Esophagus muscularis mucosa (tissue), 4 donors: ENCODE results near the gene DCC. TPM values are rescaled to one million over a fixed set of nuclear protein-coding genes. Genes with fewer than 3 reads are reported as not detected.

Source experiments
- DNase-seq: peaks from one replicate; pipeline ENCODE4 v3.0.0-alpha.2; 2017; ENCODE audit errors: extremely low spot score
- H3K27ac ChIP-seq, 4 donors: fragments of 200-600 bp; sonication (generic); replicated peaks in 1 of 4; 1 replicate in 3 of 4; 2 replicates in 1 of 4; pipeline ENCODE4 v1.5.1; 2016 to 2019; ENCODE audit warnings: mild to moderate bottlenecking in 1 of 4
- H3K27me3 ChIP-seq, 4 donors: fragments of 200-600 bp; sonication (generic); one replicate each; pipeline versions ENCODE4 v1.5.1 to v1.6.0; 2016 to 2019
- H3K36me3 ChIP-seq, 4 donors: fragments of 200-600 bp; sonication (generic); one replicate each; pipeline ENCODE4 v1.5.1; 2016 to 2019
- H3K4me1 ChIP-seq, 4 donors: fragments of 200-600 bp; sonication (generic); one replicate each; pipeline ENCODE4 v1.5.1; 2016 to 2019
- H3K4me3 ChIP-seq, 4 donors: fragments of 200-600 bp; sonication (generic); 1 replicate in 2 of 4; 2 replicates in 2 of 4; pipeline ENCODE4 v1.5.1; 2016 to 2019; ENCODE audit warnings: mild to moderate bottlenecking in 4 of 4, moderate library complexity in 1 of 4
- H3K9me3 ChIP-seq, 4 donors: fragments of 200-600 bp; sonication (generic); 1 replicate in 3 of 4; 2 replicates in 1 of 4; pipeline ENCODE4 v1.5.1; 2016 to 2019
- CTCF ChIP-seq, 3 experiments: fragments of 200-600 bp in 2 of 3; fragments of 450-650 bp in 1 of 3; sonication (generic) in 2 of 3; IDR thresholded peaks; one replicate each; pipeline ENCODE4 v1.5.1; 2017 to 2019; ENCODE audit warnings: antibody characterized with exemption in 3 of 3, mild to moderate bottlenecking in 2 of 3, moderate library complexity in 1 of 3
- EP300 ChIP-seq: sonication (generic); formaldehyde crosslinking; IDR thresholded peaks from one replicate; pipeline ENCODE4 v1.6.1; 2017; ENCODE audit warnings: antibody characterized with exemption
- POLR2A ChIP-seq: fragments of 450-650 bp; IDR thresholded peaks from one replicate; pipeline ENCODE4 v1.6.1; 2017; ENCODE audit warnings: antibody characterized with exemption, moderate library complexity, mild to moderate bottlenecking, low read depth
- POLR2AphosphoS5 ChIP-seq, 2 donors: sonication (generic); formaldehyde crosslinking; IDR thresholded peaks; one replicate each; pipeline ENCODE4 v1.6.1; 2017; ENCODE audit warnings: antibody characterized with exemption in 2 of 2
- WGBS: methylation state at CpG from one replicate; pipeline ENCODE4 v1.1.5; 2018; 5-methylcytosine and 5-hydroxymethylcytosine counted together
- intact Hi-C: fragments of 100-400 bp; cut with DNase I; formaldehyde crosslinking; loops from one replicate; pipeline ENCODE4 v1.15.1; 2023
- total RNA-seq, 4 donors: library from RNA; depleted of rRNA; stranded (reverse); fragments of >200 nt; gene quantifications; one replicate each; pipeline versions ENCODE4 v1.1.0 to v1.2.1, GENCODE V29; 2016

DCC gene
- total RNA-seq, 4 donors from 2014 or later = 0.46 to 0.99 (median 0.83) TPM; not detected in 1

- 37% methylated on average over 2 of the region's 2 CpGs for WGBS
- H3K27ac ChIP-seq = no peak overlapping the region
- H3K36me3 ChIP-seq = no peaks in the 10 kb centered on the region
- H3K27me3 ChIP-seq = no peaks in the 10 kb centered on the region
- DNase-seq = no peak
- no peak for TF ChIP-seq CTCF (IDR thresholded peaks at IDR 0.05)
- no peak for TF ChIP-seq POLR2AphosphoS5 (IDR thresholded peaks at IDR 0.05)
- no peak for TF ChIP-seq POLR2A
- no peak for TF ChIP-seq EP300
- peaks cover 0 to 3% (median 0%) of the 10 kb centered on the region in 4 donors for H3K9me3 ChIP-seq
- no peaks in the 10 kb centered on the region for H3K4me1 ChIP-seq
- no peak overlapping the region for H3K4me3 ChIP-seq
- intact Hi-C loops = no loop called here
Observed at GRCh38 chr18:53472546-53472945, 1132.5 kb downstream of the DCC start.

GRCh38 chr18:53478155-53478554, 1138.2 kb downstream of the DCC start:
- 82% methylated on average over 3 of the region's 3 CpGs for WGBS

DNA sequence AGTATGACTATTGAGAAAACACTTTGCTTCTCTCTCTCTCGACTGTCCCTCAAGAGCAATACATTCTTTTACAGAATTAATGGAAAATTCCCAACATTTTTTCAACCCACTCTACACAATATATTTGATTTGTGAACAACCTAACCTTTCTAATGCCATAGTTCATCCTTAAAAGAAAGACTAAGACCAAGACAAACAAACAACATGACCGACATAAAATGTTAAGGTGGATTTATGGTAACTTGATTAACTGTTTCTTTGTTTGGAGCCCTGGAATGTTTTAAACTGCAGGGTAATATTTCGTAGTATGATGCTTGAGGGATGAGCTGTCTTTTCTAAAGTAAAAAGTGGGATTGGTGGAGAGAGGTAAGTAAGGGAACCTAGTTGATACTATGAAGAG, 1146.3 kb downstream of the DCC start:
- intact Hi-C loops = no loop called here
- H3K36me3 ChIP-seq = no peaks in the 10 kb centered on the region
- no peak for DNase-seq
- no peak overlapping the region for H3K27ac ChIP-seq
- H3K4me3 ChIP-seq = no peak overlapping the region
- H3K4me1 ChIP-seq = no peaks in the 10 kb centered on the region
- no peaks in the 10 kb centered on the region for H3K27me3 ChIP-seq
- no peaks in the 10 kb centered on the region for H3K9me3 ChIP-seq
- TF ChIP-seq CTCF (IDR thresholded peaks at IDR 0.05) = no peak
- TF ChIP-seq EP300 = no peak
- TF ChIP-seq POLR2AphosphoS5 (IDR thresholded peaks at IDR 0.05) = no peak
- TF ChIP-seq POLR2A = no peak
- WGBS = 32% methylated on average over 3 of the region's 3 CpGs

More at GRCh38 chr18:53478155-53478554, 1138.2 kb downstream of the DCC start:
- Histone ChIP-seq H3K36me3 (no peaks in the 10 kb centered on the region), H3K27me3 (no peaks in the 10 kb centered on the region), H3K4me1 (no peaks in the 10 kb centered on the region), H3K9me3 (peaks cover 0 to 3% (median 0%) of the 10 kb centered on the region in 4 donors), H3K4me3 (no peak overlapping the region), H3K27ac (no peak overlapping the region)
- intact Hi-C loops = no loop called here
- TF ChIP-seq CTCF (IDR thresholded peaks at IDR 0.05) (no peak), POLR2A (no peak), POLR2AphosphoS5 (IDR thresholded peaks at IDR 0.05) (no peak), EP300 (no peak)
- no peak for DNase-seq

DNA sequence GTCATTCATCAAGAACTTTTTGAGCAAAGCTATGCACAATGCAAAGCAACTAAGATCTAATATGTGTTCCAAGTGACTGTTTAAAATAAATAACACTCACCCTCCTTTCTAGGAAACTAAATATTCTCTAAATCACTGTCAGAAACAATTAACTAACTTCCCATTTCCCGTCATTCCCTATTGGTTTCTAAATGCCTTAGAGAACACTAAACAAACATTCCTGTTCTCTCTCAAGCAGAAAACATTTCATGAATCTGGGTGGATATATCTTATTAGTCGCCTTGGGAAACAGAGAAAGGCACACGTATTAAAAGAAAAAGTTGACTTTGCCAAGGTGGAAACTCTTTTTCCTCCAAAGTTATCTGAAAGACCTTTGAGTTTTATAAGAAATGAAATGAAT, 1149.3 kb downstream of the DCC start:
- TF ChIP-seq CTCF (IDR thresholded peaks at IDR 0.05) (no peak), POLR2AphosphoS5 (IDR thresholded peaks at IDR 0.05) (no peak), EP300 (no peak), POLR2A (no peak)
- no peaks in the 10 kb centered on the region for H3K27me3 ChIP-seq
- WGBS = 17% methylated on average over 3 of the region's 3 CpGs
- no peak for DNase-seq
- H3K9me3 ChIP-seq = no peaks in the 10 kb centered on the region
- H3K4me3 ChIP-seq = no peak overlapping the region
- intact Hi-C loops = no loop called here
- no peak overlapping the region for H3K27ac ChIP-seq
- H3K4me1 ChIP-seq = no peaks in the 10 kb centered on the region
- H3K36me3 ChIP-seq = no peaks in the 10 kb centered on the region

DNA sequence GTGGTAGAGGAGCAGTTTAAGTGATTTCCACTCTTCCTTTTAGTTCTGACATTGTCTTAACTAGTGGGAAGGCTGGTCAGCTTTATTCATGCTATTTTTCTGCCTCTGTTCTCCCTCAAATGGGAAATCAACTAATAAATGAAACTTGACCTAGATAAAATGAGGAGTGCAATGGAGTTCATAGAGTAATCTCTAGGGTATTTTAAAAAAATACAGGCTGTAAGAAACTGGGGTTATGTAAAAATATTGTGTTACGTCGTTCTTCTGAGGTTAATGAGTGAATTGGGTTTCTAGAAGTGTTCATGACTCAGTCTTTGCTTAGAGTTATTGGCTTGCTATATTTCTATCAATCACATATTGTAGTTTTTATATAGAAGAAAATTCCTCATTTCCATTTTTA, 1150.0 kb downstream of the DCC start:
- Histone ChIP-seq H3K9me3 (no peaks in the 10 kb centered on the region), H3K27me3 (no peaks in the 10 kb centered on the region), H3K36me3 (no peaks in the 10 kb centered on the region), H3K27ac (no peak overlapping the region), H3K4me3 (no peak overlapping the region), H3K4me1 (no peaks in the 10 kb centered on the region)
- intact Hi-C loops = no loop called here
- TF ChIP-seq CTCF (IDR thresholded peaks at IDR 0.05) (no peak), POLR2A (no peak), EP300 (no peak), POLR2AphosphoS5 (IDR thresholded peaks at IDR 0.05) (no peak)
- DNase-seq = no peak
- 85% methylated on average over 2 of the region's 2 CpGs for WGBS
